Ascending aorta (tissue), 2 donors: ENCODE data around the gene MOB3A. TPM values are rescaled to one million over a fixed set of nuclear protein-coding genes. Genes with fewer than 3 reads are reported as not detected.

Source experiments
- DNase-seq, 2 donors: peaks; one replicate each; pipeline ENCODE4 v3.0.0-alpha.2; 2019; ENCODE audit warnings: low spot score in 2 of 2
- H3K27ac ChIP-seq, 2 donors: fragments of 200-600 bp; sonication (generic); one replicate each; pipeline ENCODE4 v1.5.1; 2016 to 2017; ENCODE audit warnings: mild to moderate bottlenecking in 1 of 2
- H3K27me3 ChIP-seq: fragments of 200-600 bp; sonication (generic); one replicate; pipeline ENCODE4 v1.5.1; 2017
- H3K36me3 ChIP-seq, 2 donors: fragments of 200-600 bp; sonication (generic); one replicate each; pipeline ENCODE4 v1.5.1; 2016
- H3K4me1 ChIP-seq, 2 donors: fragments of 200-600 bp; sonication (generic); one replicate each; pipeline ENCODE4 v1.5.1; 2016 to 2017; ENCODE audit warnings: mild to moderate bottlenecking in 1 of 2
- H3K4me3 ChIP-seq, 2 donors: fragments of 200-600 bp; sonication (generic); one replicate each; pipeline ENCODE4 v1.5.1; 2016 to 2017; ENCODE audit warnings: mild to moderate bottlenecking in 1 of 2
- H3K9me3 ChIP-seq, 2 donors: fragments of 200-600 bp; sonication (generic); one replicate each; pipeline ENCODE4 v1.5.1; 2016
- intact Hi-C: fragments of 100-400 bp; cut with DNase I; formaldehyde crosslinking; loops from one replicate; pipeline ENCODE4 v1.15.1; 2023
- total RNA-seq: library from RNA; depleted of rRNA; stranded (reverse); fragments of >200 nt; gene quantifications from one replicate; pipeline ENCODE4 v1.1.0, GENCODE V29; 2016
- TF ChIP-seq, protein P1 (sequence below), 3 experiments: fragments of 200-600 bp in 2 of 3; fragments of 450-650 bp in 1 of 3; sonication (generic) in 2 of 3; IDR thresholded peaks; one replicate each; pipeline ENCODE4 v1.5.1; 2016 to 2019; ENCODE audit warnings: antibody characterized with exemption in 3 of 3, mild to moderate bottlenecking in 1 of 3, moderate library complexity in 1 of 3

MOB3A gene
- total RNA-seq = 44.4 TPM

DNA sequence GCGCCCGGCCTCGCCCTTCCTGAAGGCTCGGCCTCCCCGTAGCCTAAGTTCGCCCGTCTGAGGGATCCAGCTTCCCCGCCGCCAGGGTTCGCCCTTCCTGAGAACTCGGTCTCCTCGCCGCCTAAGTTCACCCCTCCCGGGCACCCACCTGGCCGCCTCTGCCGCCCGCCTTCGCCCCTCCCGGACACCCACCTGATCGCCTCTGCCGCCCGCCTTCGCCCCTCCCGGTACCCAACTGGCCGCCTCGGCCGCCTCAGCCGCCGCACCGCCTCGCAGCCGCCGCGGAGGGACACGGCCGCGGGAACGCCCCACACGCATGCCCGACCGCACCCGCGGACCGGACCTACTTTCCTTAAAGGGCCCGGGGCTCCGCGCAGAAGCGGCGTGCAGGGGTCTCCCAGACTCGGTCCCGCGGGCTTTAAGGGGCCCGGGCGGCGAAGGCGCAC, at the start of gene MOB3A:
Gene MOB3A, minus strand, starts transcription at position 293 of the 446 bp plus-strand sequence. CDS start 17,766 bp downstream, outside the sequence.
- H3K27me3 ChIP-seq = no peaks in the 10 kb centered on the region
- H3K4me3 ChIP-seq = peak within 1 kb of the TSS; percentile 75 to 83
- DNase-seq = peak in 1 of 2 donors; percentile 94
- no peaks in the 10 kb centered on the region for H3K9me3 ChIP-seq
- intact Hi-C loops = loop anchor here (1.0 to 5.0 kb wide), 6 partner anchors 35 to 296 kb away; partner anchors contain the start of genes AP3D1, MKNK2, PLEKHJ1 and SF3A2
- H3K36me3 ChIP-seq = peaks cover 16 to 18% of the 10 kb centered on the region in 2 donors
- H3K4me1 ChIP-seq = peaks cover 12 to 25% of the 10 kb centered on the region in 2 donors
- peak within 1 kb of the TSS; percentile 94 to 95 for H3K27ac ChIP-seq
- TF ChIP-seq, protein P1, sequence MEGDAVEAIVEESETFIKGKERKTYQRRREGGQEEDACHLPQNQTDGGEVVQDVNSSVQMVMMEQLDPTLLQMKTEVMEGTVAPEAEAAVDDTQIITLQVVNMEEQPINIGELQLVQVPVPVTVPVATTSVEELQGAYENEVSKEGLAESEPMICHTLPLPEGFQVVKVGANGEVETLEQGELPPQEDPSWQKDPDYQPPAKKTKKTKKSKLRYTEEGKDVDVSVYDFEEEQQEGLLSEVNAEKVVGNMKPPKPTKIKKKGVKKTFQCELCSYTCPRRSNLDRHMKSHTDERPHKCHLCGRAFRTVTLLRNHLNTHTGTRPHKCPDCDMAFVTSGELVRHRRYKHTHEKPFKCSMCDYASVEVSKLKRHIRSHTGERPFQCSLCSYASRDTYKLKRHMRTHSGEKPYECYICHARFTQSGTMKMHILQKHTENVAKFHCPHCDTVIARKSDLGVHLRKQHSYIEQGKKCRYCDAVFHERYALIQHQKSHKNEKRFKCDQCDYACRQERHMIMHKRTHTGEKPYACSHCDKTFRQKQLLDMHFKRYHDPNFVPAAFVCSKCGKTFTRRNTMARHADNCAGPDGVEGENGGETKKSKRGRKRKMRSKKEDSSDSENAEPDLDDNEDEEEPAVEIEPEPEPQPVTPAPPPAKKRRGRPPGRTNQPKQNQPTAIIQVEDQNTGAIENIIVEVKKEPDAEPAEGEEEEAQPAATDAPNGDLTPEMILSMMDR (IDR thresholded peaks at IDR 0.05) = peak; percentile 49 to 85 (median 58)

GRCh38 chr19:2145831-2146241, 49.7 kb upstream of the MOB3A start:
- TF ChIP-seq, protein P1 (IDR thresholded peaks at IDR 0.05) = no peak
- DNase-seq = no peak
- Histone ChIP-seq H3K36me3 (peaks cover 0 to 9% of the 10 kb centered on the region in 2 donors), H3K27ac (no peak overlapping the region), H3K4me3 (no peak overlapping the region), H3K27me3 (no peaks in the 10 kb centered on the region), H3K9me3 (no peaks in the 10 kb centered on the region), H3K4me1 (peaks cover 10 to 24% of the 10 kb centered on the region in 2 donors)
- intact Hi-C loops = no loop called here

- H3K27me3 ChIP-seq = no peaks in the 10 kb centered on the region
- TF ChIP-seq, protein P1 (IDR thresholded peaks at IDR 0.05) = no peak
- no peak for DNase-seq
- H3K4me1 ChIP-seq = peaks cover 0 to 9% of the 10 kb centered on the region in 2 donors
- H3K4me3 ChIP-seq = no peak overlapping the region
- intact Hi-C loops = no loop called here
- no peak overlapping the region for H3K27ac ChIP-seq
- H3K9me3 ChIP-seq = no peaks in the 10 kb centered on the region
- peaks cover 0 to 22% of the 10 kb centered on the region in 2 donors for H3K36me3 ChIP-seq
Observed at GRCh38 chr19:2144190-2144589, 48.1 kb upstream of the MOB3A start.

DNA sequence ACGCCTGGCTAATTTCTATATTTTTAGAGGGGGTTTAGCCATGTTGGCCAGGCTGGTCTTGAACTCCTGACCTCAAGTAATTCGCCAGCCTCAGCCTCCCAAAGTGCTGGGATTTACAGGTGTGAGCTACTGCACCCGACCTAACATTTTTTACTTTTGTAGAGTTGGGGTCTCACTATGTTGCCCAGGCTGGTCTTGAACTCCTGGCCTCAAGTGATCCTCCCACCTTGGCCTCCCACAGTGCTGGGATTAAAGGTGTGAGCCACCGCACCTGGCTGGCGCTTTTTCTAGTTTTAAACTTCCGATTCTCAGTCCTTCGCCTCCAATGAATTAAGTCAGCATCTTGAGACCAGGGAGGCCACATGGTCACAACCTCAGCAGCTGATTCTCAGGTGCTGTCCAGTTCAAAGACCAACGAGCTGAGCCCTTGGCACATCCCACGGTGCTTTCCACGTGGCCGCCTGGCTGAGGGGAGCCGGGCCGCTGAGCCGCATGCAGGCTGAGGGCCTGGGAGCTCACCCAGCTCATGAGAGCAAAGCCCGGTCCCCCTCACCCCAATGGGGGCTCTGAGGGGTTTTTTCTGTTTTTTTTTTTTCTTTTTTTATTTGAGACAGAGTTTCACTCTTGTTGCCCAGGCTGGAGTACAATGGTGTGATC, 46.2 kb upstream of the MOB3A start:
- H3K9me3 ChIP-seq = no peaks in the 10 kb centered on the region
- intact Hi-C loops = no loop called here
- H3K4me1 ChIP-seq = no peaks in the 10 kb centered on the region
- no peak overlapping the region for H3K27ac ChIP-seq
- H3K27me3 ChIP-seq = no peaks in the 10 kb centered on the region
- peaks cover 13 to 39% of the 10 kb centered on the region in 2 donors for H3K36me3 ChIP-seq
- no peak overlapping the region for H3K4me3 ChIP-seq
- no peak for DNase-seq
- TF ChIP-seq, protein P1 (IDR thresholded peaks at IDR 0.05) = no peak

DNA sequence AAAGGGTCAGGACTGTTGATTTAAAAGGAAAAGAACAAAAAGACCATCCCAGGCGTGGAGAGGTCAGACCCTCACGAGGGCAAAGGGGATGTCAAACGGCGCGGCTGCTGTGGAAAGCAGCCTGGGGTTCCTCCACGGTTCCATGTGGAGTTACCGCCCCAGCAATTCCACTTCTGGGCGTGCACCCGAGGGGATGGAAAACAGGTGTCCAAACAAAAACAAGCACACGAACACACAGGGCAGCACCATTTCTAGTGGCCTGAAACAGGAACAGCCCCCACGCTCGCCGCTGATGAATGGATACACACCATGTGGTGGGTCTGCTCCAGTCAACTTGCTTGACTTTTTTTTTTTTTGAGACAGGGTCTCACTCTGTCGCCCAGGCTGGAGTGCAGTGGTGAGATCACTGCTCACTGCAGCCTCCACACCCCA, 44.0 kb upstream of the MOB3A start:
- TF ChIP-seq, protein P1 (IDR thresholded peaks at IDR 0.05) = no peak
- H3K27me3 ChIP-seq = no peaks in the 10 kb centered on the region
- no peaks in the 10 kb centered on the region for H3K9me3 ChIP-seq
- DNase-seq = no peak
- intact Hi-C loops = no loop called here
- no peaks in the 10 kb centered on the region for H3K4me1 ChIP-seq
- H3K4me3 ChIP-seq = no peak overlapping the region
- peaks cover 33 to 50% of the 10 kb centered on the region in 2 donors for H3K36me3 ChIP-seq
- no peak overlapping the region for H3K27ac ChIP-seq
